Nephron (organoid): ENCODE results near the gene P2RY13.

Experiments
- H3K27ac Mint-ChIP-seq, 3 experiments: 2 replicates each; pipeline ENCODE4 v1.8.0; 2020; ENCODE audit warnings: mixed read lengths in 3 of 3, mild to moderate bottlenecking in 2 of 3, moderate library complexity in 1 of 3
- H3K27me3 Mint-ChIP-seq: 2 replicates; pipeline ENCODE4 v1.8.0; 2021; ENCODE audit warnings: low read depth, mild to moderate bottlenecking, moderate library complexity, mixed read lengths
- H3K36me3 Mint-ChIP-seq: 2 replicates; pipeline ENCODE4 v1.8.0; 2020; ENCODE audit warnings: low read depth, mixed read lengths
- H3K4me1 Mint-ChIP-seq: 2 replicates; pipeline ENCODE4 v1.8.0; 2020; ENCODE audit warnings: mixed read lengths
- H3K4me3 Mint-ChIP-seq, 3 experiments: 2 replicates each; pipeline ENCODE4 v1.8.0; 2020; ENCODE audit warnings: mild to moderate bottlenecking in 3 of 3, mixed read lengths in 3 of 3, moderate library complexity in 2 of 3
- H3K9me3 Mint-ChIP-seq: 2 replicates; pipeline ENCODE4 v1.8.0; 2020; ENCODE audit warnings: mixed read lengths
- TF ChIP-seq, protein P1 (sequence below), 3 experiments: fragments of 200-600 bp; sonication (generic); IDR thresholded peaks; one replicate each; pipeline ENCODE4 v1.5.0; 2021; ENCODE audit warnings: antibody characterized with exemption in 3 of 3; ENCODE audit not compliant: unreplicated experiment in 3 of 3

Gene P2RY13

DNA sequence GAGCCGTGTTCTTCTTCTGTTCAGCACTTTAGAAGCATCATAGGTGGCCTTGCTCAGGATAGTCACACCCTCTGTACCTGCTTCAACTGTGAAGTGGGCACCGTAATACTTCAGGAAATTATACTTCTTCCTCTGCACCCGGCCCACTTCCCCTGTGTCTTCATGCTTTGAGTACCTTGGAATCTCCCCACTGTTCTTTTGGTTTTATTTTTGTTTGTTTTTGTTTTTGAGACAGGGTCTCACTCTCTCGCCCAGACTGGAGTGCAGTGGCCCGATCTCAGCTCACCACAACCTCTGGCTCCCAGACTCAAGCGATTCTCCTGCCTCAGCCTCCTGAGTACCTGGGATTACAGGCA, 52.7 kb downstream of the P2RY13 start:
- H3K4me3 Mint-ChIP-seq = no peak overlapping the region
- H3K27me3 Mint-ChIP-seq = no peaks in the 10 kb centered on the region
- no peaks in the 10 kb centered on the region for H3K36me3 Mint-ChIP-seq
- no peaks in the 10 kb centered on the region for H3K9me3 Mint-ChIP-seq
- H3K4me1 Mint-ChIP-seq = peaks cover 3% of the 10 kb centered on the region
- no peak overlapping the region for H3K27ac Mint-ChIP-seq
- TF ChIP-seq, protein P1, sequence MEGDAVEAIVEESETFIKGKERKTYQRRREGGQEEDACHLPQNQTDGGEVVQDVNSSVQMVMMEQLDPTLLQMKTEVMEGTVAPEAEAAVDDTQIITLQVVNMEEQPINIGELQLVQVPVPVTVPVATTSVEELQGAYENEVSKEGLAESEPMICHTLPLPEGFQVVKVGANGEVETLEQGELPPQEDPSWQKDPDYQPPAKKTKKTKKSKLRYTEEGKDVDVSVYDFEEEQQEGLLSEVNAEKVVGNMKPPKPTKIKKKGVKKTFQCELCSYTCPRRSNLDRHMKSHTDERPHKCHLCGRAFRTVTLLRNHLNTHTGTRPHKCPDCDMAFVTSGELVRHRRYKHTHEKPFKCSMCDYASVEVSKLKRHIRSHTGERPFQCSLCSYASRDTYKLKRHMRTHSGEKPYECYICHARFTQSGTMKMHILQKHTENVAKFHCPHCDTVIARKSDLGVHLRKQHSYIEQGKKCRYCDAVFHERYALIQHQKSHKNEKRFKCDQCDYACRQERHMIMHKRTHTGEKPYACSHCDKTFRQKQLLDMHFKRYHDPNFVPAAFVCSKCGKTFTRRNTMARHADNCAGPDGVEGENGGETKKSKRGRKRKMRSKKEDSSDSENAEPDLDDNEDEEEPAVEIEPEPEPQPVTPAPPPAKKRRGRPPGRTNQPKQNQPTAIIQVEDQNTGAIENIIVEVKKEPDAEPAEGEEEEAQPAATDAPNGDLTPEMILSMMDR (IDR thresholded peaks at IDR 0.05; ENCODE audit: unreplicated experiment in 3 of 3) = no peak
